Osteocyte (in vitro differentiated cells): ENCODE measurements around the gene HPCAL1. TPM values are rescaled to one million over a fixed set of nuclear protein-coding genes. Genes with fewer than 3 reads are reported as not detected.

Source experiments
- DNase-seq: peaks from one replicate; pipeline ENCODE4 v3.0.0; 2021; ENCODE audit warnings: mixed read lengths; ENCODE audit not compliant: unreplicated experiment; ENCODE audit errors: extremely low spot score
- H3K27ac Mint-ChIP-seq: one replicate; pipeline ENCODE4 v1.8.0; 2021; ENCODE audit warnings: mild to moderate bottlenecking, mixed read lengths; ENCODE audit not compliant: unreplicated experiment
- H3K27me3 Mint-ChIP-seq: one replicate; pipeline ENCODE4 v1.8.0; 2021; ENCODE audit warnings: mixed read lengths; ENCODE audit not compliant: unreplicated experiment
- H3K36me3 Mint-ChIP-seq: one replicate; pipeline ENCODE4 v1.8.0; 2021; ENCODE audit warnings: mixed read lengths; ENCODE audit not compliant: unreplicated experiment
- H3K4me1 Mint-ChIP-seq: one replicate; pipeline ENCODE4 v1.8.0; 2021; ENCODE audit warnings: mixed read lengths; ENCODE audit not compliant: unreplicated experiment
- H3K4me3 Mint-ChIP-seq: one replicate; pipeline ENCODE4 v1.8.0; 2021; ENCODE audit warnings: mild to moderate bottlenecking, moderate library complexity, mixed read lengths; ENCODE audit not compliant: unreplicated experiment
- H3K9me3 Mint-ChIP-seq: one replicate; pipeline ENCODE4 v1.8.0; 2021; ENCODE audit warnings: mixed read lengths; ENCODE audit not compliant: unreplicated experiment
- CTCF ChIP-seq: fragments of 200-600 bp; sonication (generic); IDR thresholded peaks from 2 replicates; pipeline ENCODE4 v1.5.0; 2021; ENCODE audit warnings: antibody characterized with exemption, mild to moderate bottlenecking, moderate library complexity
- total RNA-seq: library from RNA; stranded (reverse); gene quantifications from 2 replicates; pipeline ENCODE4 v1.2.1, GENCODE V29; 2021

Gene HPCAL1
- total RNA-seq, 1 donor from 2014 or later, result 56.8 TPM

- Mint-ChIP-seq H3K27me3 (no peaks in the 10 kb centered on the region), H3K27ac (no peak overlapping the region), H3K4me1 (peaks cover 14% of the 10 kb centered on the region), H3K4me3 (no peak overlapping the region), H3K9me3 (no peaks in the 10 kb centered on the region), H3K36me3 (peaks cover 28% of the 10 kb centered on the region)
- TF ChIP-seq CTCF, result no peak
- no peak for DNase-seq
Observed at GRCh38 chr2:10437806-10438205, 135.1 kb downstream of the HPCAL1 start.

DNA sequence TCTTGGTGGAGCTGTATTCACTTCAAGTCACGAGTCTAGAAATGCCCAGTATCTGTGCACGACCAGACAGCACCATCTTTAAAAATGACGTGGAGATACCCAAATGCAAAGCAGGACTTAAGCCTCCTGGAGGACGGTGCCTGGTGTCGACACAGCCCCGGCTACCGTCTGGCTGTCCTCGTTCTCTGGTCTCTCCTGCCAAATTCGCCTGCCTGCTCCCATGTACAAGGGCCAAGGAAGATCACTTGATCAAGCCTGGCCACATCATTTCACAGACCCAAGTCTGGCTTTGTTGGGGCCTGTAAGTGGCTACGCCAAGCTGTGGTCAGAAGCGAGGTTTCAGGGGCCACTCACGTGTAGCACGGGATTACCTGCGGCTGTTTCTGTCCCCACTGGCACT lies 136.0 kb downstream of the HPCAL1 start:
- Mint-ChIP-seq H3K36me3 (peaks cover 36% of the 10 kb centered on the region), H3K9me3 (no peaks in the 10 kb centered on the region), H3K4me1 (peaks cover 9% of the 10 kb centered on the region), H3K27ac (no peak overlapping the region), H3K27me3 (no peaks in the 10 kb centered on the region), H3K4me3 (no peak overlapping the region)
- TF ChIP-seq CTCF, result no peak
- DNase-seq, result no peak

GRCh38 chr2:10439185-10439879 lies 136.6 kb downstream of the HPCAL1 start:
- H3K27me3 Mint-ChIP-seq, result no peaks in the 10 kb centered on the region
- H3K27ac Mint-ChIP-seq, result no peak overlapping the region
- TF ChIP-seq CTCF, result no peak
- no peak overlapping the region for H3K4me3 Mint-ChIP-seq
- no peak for DNase-seq
- no peaks in the 10 kb centered on the region for H3K9me3 Mint-ChIP-seq
- peaks cover 4% of the 10 kb centered on the region for H3K4me1 Mint-ChIP-seq
- H3K36me3 Mint-ChIP-seq, result peaks cover 41% of the 10 kb centered on the region

DNA sequence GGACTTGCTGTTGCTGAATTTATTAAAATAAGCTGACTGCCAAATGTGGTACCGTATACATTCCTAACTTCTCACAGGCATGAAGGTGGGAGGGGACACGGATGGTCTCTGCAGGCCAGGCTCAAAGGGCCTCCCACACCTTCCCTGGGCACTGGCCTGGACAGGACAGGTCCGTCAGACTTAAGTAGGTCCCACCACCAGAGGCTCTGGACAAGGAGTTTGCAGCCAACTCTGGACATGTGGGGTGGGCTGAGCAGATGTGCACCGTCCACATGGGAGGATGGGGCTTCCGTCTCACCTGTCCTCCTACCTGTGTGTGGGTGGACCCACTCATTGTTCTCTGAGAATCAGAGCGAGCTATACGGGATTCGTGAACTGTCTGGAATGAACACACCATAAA lies 137.3 kb downstream of the HPCAL1 start:
- Mint-ChIP-seq H3K27me3 (no peaks in the 10 kb centered on the region), H3K4me1 (peaks cover under 1% of the 10 kb centered on the region), H3K27ac (no peak overlapping the region), H3K36me3 (peaks cover 47% of the 10 kb centered on the region), H3K9me3 (no peaks in the 10 kb centered on the region), H3K4me3 (no peak overlapping the region)
- DNase-seq, result no peak
- no peak for TF ChIP-seq CTCF

DNA sequence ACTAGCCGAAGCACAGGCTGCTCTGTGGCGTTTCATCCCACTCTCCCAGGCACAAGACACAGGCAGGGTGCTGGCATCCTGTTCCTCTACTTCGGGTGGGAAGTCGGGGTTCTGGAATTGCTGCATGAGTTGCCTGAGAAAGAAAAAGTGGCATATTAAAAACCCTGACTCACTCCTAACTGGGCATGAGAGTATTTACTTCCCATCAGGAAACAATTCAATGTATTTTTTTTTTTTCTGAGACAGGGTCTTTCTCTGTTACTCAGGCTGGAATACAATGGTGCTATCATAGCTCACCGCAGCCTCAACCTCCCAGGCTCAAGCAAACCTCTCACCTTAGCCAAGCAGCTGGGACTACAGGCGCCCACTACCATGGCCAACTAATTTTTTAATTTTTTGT lies 138.0 kb downstream of the HPCAL1 start:
- no peak for TF ChIP-seq CTCF

More for the DNA sequence above, 138.0 kb downstream of the HPCAL1 start:
- Mint-ChIP-seq H3K9me3 (no peaks in the 10 kb centered on the region), H3K27me3 (no peaks in the 10 kb centered on the region), H3K36me3 (peaks cover 47% of the 10 kb centered on the region), H3K4me1 (peaks cover 3% of the 10 kb centered on the region), H3K4me3 (no peak overlapping the region), H3K27ac (no peak overlapping the region)
- no peak for DNase-seq
